GM12892 (cell line): ENCODE data around the gene CBR3.

Experiments used
- POLR2AphosphoS5 ChIP-seq: IDR thresholded peaks from 2 replicates; pipeline ENCODE4 v1.6.1; 2011; ENCODE audit warnings: low read depth, low read length, control low read depth
- TAF1 ChIP-seq: IDR thresholded peaks from 2 replicates; pipeline ENCODE4 v1.6.1; 2011; ENCODE audit warnings: low read depth, mild to moderate bottlenecking, control low read depth, low read length, borderline replicate concordance

GRCh38 chr21:36178349-36178748, 43.5 kb downstream of the CBR3 start:
- TF ChIP-seq POLR2AphosphoS5 (no peak), TAF1 (no peak)
